Ascending aorta (tissue), 2 donors: Measurements from ENCODE around the gene ZFAND6. TPM values are rescaled to one million over a fixed set of nuclear protein-coding genes. Genes with fewer than 3 reads are reported as not detected.
"Not testable (repeated sequence)": the region's sequence is repeated elsewhere in the genome, so short reads cannot be mapped to it uniquely, and the experiment has no call there.

Experiments used
- DNase-seq, 2 donors: peaks; one replicate each; pipeline ENCODE4 v3.0.0-alpha.2; 2019; ENCODE audit warnings: low spot score in 2 of 2
- H3K27ac ChIP-seq, 2 donors: fragments of 200-600 bp; sonication (generic); one replicate each; pipeline ENCODE4 v1.5.1; 2016 to 2017; ENCODE audit warnings: mild to moderate bottlenecking in 1 of 2
- H3K27me3 ChIP-seq: fragments of 200-600 bp; sonication (generic); one replicate; pipeline ENCODE4 v1.5.1; 2017
- H3K36me3 ChIP-seq, 2 donors: fragments of 200-600 bp; sonication (generic); one replicate each; pipeline ENCODE4 v1.5.1; 2016
- H3K4me1 ChIP-seq, 2 donors: fragments of 200-600 bp; sonication (generic); one replicate each; pipeline ENCODE4 v1.5.1; 2016 to 2017; ENCODE audit warnings: mild to moderate bottlenecking in 1 of 2
- H3K4me3 ChIP-seq, 2 donors: fragments of 200-600 bp; sonication (generic); one replicate each; pipeline ENCODE4 v1.5.1; 2016 to 2017; ENCODE audit warnings: mild to moderate bottlenecking in 1 of 2
- H3K9me3 ChIP-seq, 2 donors: fragments of 200-600 bp; sonication (generic); one replicate each; pipeline ENCODE4 v1.5.1; 2016
- CTCF ChIP-seq, 3 experiments: fragments of 200-600 bp in 2 of 3; fragments of 450-650 bp in 1 of 3; sonication (generic) in 2 of 3; IDR thresholded peaks; one replicate each; pipeline ENCODE4 v1.5.1; 2016 to 2019; ENCODE audit warnings: antibody characterized with exemption in 3 of 3, mild to moderate bottlenecking in 1 of 3, moderate library complexity in 1 of 3
- intact Hi-C: fragments of 100-400 bp; cut with DNase I; formaldehyde crosslinking; loops from one replicate; pipeline ENCODE4 v1.15.1; 2023
- total RNA-seq: library from RNA; depleted of rRNA; stranded (reverse); fragments of >200 nt; gene quantifications from one replicate; pipeline ENCODE4 v1.1.0, GENCODE V29; 2016

ZFAND6 gene
- total RNA-seq, 1 donor from 2014 or later, result 49.6 TPM

- intact Hi-C loops, result no loop called here
- no peak for TF ChIP-seq CTCF (IDR thresholded peaks at IDR 0.05)
- Histone ChIP-seq H3K36me3 (no peaks in the 10 kb centered on the region), H3K4me3 (no peak overlapping the region), H3K27ac (peak overlapping the region in 1 of 2 donors; percentile 58), H3K4me1 (peaks cover 0 to 8% of the 10 kb centered on the region in 2 donors), H3K9me3 (no peaks in the 10 kb centered on the region), H3K27me3 (no peaks in the 10 kb centered on the region)
- DNase-seq, result peak in 1 of 2 donors; percentile 65
Measured at GRCh38 chr15:80093854-80094418, 34.5 kb downstream of the ZFAND6 start.

- Histone ChIP-seq H3K4me3 (no peak overlapping the region), H3K27me3 (no peaks in the 10 kb centered on the region), H3K27ac (no peak overlapping the region), H3K36me3 (no peaks in the 10 kb centered on the region), H3K9me3 (no peaks in the 10 kb centered on the region), H3K4me1 (peaks cover 0 to 8% of the 10 kb centered on the region in 2 donors)
- TF ChIP-seq CTCF (IDR thresholded peaks at IDR 0.05), result no peak
- intact Hi-C loops, result no loop called here
- DNase-seq, result no peak
Measured at GRCh38 chr15:80095511-80095910, 36.0 kb downstream of the ZFAND6 start.

GRCh38 chr15:80095969-80096368, 36.5 kb downstream of the ZFAND6 start:
- Histone ChIP-seq H3K36me3 (no peaks in the 10 kb centered on the region), H3K9me3 (no peaks in the 10 kb centered on the region), H3K4me3 (no peak overlapping the region), H3K4me1 (peaks cover 0 to 8% of the 10 kb centered on the region in 2 donors), H3K27ac (no peak overlapping the region), H3K27me3 (no peaks in the 10 kb centered on the region)
- DNase-seq, result no peak
- TF ChIP-seq CTCF (IDR thresholded peaks at IDR 0.05), result no peak
- intact Hi-C loops, result no loop called here

DNA sequence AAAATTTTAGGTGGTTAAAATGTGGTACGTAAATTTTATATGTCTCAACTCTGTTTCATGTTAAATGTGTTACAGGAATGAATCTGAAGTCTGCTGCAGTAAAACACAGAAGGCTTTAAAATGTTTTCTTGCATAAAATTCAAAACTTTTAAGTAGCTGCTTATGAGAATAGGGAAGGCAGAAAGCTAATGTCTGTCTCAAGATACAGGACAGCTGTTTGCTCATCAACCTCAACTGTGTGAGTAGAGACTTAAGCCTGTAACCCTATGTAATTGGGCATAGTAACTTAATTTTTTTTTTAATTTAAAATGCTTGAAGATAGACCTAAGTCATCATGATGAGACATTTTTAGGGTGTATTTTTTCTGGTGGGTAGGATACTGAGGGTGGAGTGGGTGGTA, 38.9 kb downstream of the ZFAND6 start:
- Histone ChIP-seq H3K36me3 (no peaks in the 10 kb centered on the region), H3K27ac (no peak overlapping the region), H3K9me3 (no peaks in the 10 kb centered on the region), H3K27me3 (no peaks in the 10 kb centered on the region), H3K4me1 (peaks cover 0 to 8% of the 10 kb centered on the region in 2 donors), H3K4me3 (no peak overlapping the region)
- no peak for DNase-seq
- TF ChIP-seq CTCF (IDR thresholded peaks at IDR 0.05), result no peak
- intact Hi-C loops, result no loop called here

- no peak for DNase-seq
- Histone ChIP-seq H3K36me3 (no peaks in the 10 kb centered on the region), H3K4me3 (no peak overlapping the region), H3K27me3 (no peaks in the 10 kb centered on the region), H3K4me1 (peaks cover 0 to 8% of the 10 kb centered on the region in 2 donors), H3K27ac (no peak overlapping the region), H3K9me3 (no peaks in the 10 kb centered on the region)
- intact Hi-C loops, result no loop called here
- TF ChIP-seq CTCF (IDR thresholded peaks at IDR 0.05), result no peak
Measured at GRCh38 chr15:80099241-80099640, 39.8 kb downstream of the ZFAND6 start.

DNA sequence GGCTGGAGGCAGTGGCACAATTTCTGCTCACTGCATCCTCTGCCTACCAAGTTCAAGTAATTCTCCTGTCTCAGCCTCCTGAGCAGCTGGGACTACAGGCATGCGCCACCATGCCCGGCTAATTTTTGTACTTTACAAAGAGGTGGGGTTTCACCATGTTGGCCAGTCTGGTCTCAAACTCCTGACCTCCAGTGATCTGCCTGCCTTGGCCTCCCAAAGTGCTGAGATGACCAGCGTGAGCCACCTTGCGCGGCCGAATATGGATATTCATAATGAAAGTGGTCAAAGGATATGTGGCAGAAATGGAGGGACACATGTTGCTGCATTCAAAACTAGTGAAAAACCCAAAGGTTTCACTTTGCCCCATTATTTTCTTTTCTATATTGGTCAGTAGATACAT, 40.2 kb downstream of the ZFAND6 start:
- H3K27ac ChIP-seq, DNase-seq, H3K27me3 ChIP-seq, H3K4me3 ChIP-seq, intact Hi-C loops, H3K4me1 ChIP-seq, H3K9me3 ChIP-seq, H3K36me3 ChIP-seq: not testable (repeated sequence)
